HepG2 (cell line): ENCODE results near the gene SETD5. TPM values are rescaled to one million over a fixed set of nuclear protein-coding genes. Genes with fewer than 3 reads are reported as not detected.

ENCODE experiments used
- ATAC-seq: fragments of 200-7000 bp; cut with Tn5 transposase; 3 replicates; pipeline ENCODE4 v1.9.1; 2020; ENCODE audit warnings: mild to moderate bottlenecking, moderate library complexity
- BruUV-seq: library from RNA; stranded (reverse); fragments of 400-500 nt; replicated peaks from 2 replicates; lab custom pipeline; 2021; lab: Mats Ljungman, UMichigan
- CTCF ChIA-PET: fragments of 300-600 bp; formaldehyde crosslinking; extraction: SDS; loops from one replicate; lab custom pipeline; 2021; ENCODE audit warnings: low total read pairs, inconsistent platforms, low intra/inter-chr PET ratio; lab: Yijun Ruan, JAX
- POLR2A ChIA-PET: fragments of 350-600 bp; sonication (Branson Sonifier 250); formaldehyde crosslinking; loops from one replicate; lab custom pipeline; 2020; ENCODE audit warnings: antibody characterized with exemption, inconsistent platforms; lab: Yijun Ruan, JAX
- DNase-seq: peaks from one replicate; pipeline ENCODE4 v3.0.0-alpha.2; 2015; ENCODE audit warnings: low spot score
- FAIRE-seq: peaks from 3 replicates; lab custom pipeline; 2011; peaks lifted over from hg19 to GRCh38; lab: Jason Lieb, UNC
- H2AFZ ChIP-seq: one replicate; pipeline ENCODE4 v1.6.1; 2011; ENCODE audit warnings: low read length, inconsistent platforms
- H3K27ac ChIP-seq: fragments of 300-600 bp; 3 replicates; pipeline ENCODE4 v1.8.0; 2011; ENCODE audit warnings: mixed run types, mild to moderate bottlenecking, mixed read lengths, low read length, inconsistent platforms; ENCODE audit not compliant: insufficient read depth; ENCODE audit errors: extremely low read length
- H3K27me3 ChIP-seq, 2 experiments: fragments of 200-600 bp in 1 of 2; 2 replicates in 1 of 2; 3 replicates in 1 of 2; pipeline versions ENCODE4 v1.6.0 to v1.8.0; 2011; ENCODE audit warnings: low read length in 2 of 2, mild to moderate bottlenecking in 2 of 2, moderate library complexity in 2 of 2, inconsistent platforms in 1 of 2; ENCODE audit not compliant: insufficient read depth in 2 of 2, control insufficient read depth in 1 of 2
- H3K36me3 ChIP-seq, 2 experiments: fragments of 200-600 bp in 1 of 2; replicated peaks in 1 of 2; 2 replicates in 1 of 2; 3 replicates in 1 of 2; pipeline versions ENCODE4 v1.5.1 to v1.8.0; 2011; ENCODE audit warnings: low read length in 2 of 2, inconsistent platforms in 1 of 2; ENCODE audit not compliant: insufficient read depth in 2 of 2, control insufficient read depth in 1 of 2
- H3K4me1 ChIP-seq: 2 replicates; pipeline ENCODE4 v1.5.1; 2012; ENCODE audit warnings: low read length, inconsistent platforms; ENCODE audit not compliant: insufficient read depth
- H3K4me2 ChIP-seq: 2 replicates; pipeline ENCODE4 v1.6.0; 2011; ENCODE audit warnings: low read depth, low read length, inconsistent platforms
- H3K4me3 ChIP-seq, 3 experiments: fragments of 200-600 bp in 1 of 3; sonication (generic), shearing (Covaris generic) in 1 of 3; replicated peaks in 1 of 3; 2 replicates each; pipeline ENCODE4 v1.5.1; 2011 to 2016; ENCODE audit warnings: low read length in 3 of 3, inconsistent platforms in 2 of 3, low read depth in 2 of 3, mild to moderate bottlenecking in 2 of 3, control low read depth in 1 of 3, mixed read lengths in 1 of 3; ENCODE audit not compliant: insufficient read depth in 1 of 3
- H3K79me2 ChIP-seq: one replicate; pipeline ENCODE4 v1.6.1; 2011; ENCODE audit warnings: low read length, inconsistent platforms; ENCODE audit not compliant: insufficient read depth
- H3K9ac ChIP-seq: 2 replicates; pipeline ENCODE4 v1.6.0; 2011; ENCODE audit warnings: mild to moderate bottlenecking, low read depth, low read length, inconsistent platforms; ENCODE audit not compliant: insufficient read depth
- H3K9me3 ChIP-seq: 2 replicates; pipeline ENCODE4 v1.5.1; 2012; ENCODE audit warnings: mild to moderate bottlenecking, low read length
- H4K20me1 ChIP-seq: 2 replicates; pipeline ENCODE4 v1.6.0; 2011; ENCODE audit warnings: inconsistent platforms, mild to moderate bottlenecking, low read length, moderate library complexity; ENCODE audit not compliant: insufficient read depth
- CREM ChIP-seq, 2 experiments: sonication (generic) in 1 of 2; formaldehyde crosslinking in 1 of 2; IDR thresholded peaks; 2 replicates each; pipeline versions ENCODE4 v1.4.0 to v1.6.1; 2016 to 2020; ENCODE audit warnings: antibody characterized with exemption in 1 of 2, mild to moderate bottlenecking in 1 of 2, missing genetic modification reagents in 1 of 2
- GATAD2A ChIP-seq: IDR thresholded peaks from 2 replicates; pipeline ENCODE4 v1.6.1; 2016
- GZF1 ChIP-seq: sonication (generic); formaldehyde crosslinking; IDR thresholded peaks from 2 replicates; pipeline ENCODE4 v1.5.1; 2020; ENCODE audit warnings: mild to moderate bottlenecking, missing genetic modification reagents
- HNF4G ChIP-seq, 2 experiments: sonication (generic) in 1 of 2; formaldehyde crosslinking in 1 of 2; IDR thresholded peaks; 2 replicates each; pipeline versions ENCODE4 v1.4.0 to v1.6.1; 2011 to 2020; ENCODE audit warnings: borderline replicate concordance in 2 of 2, low read depth in 2 of 2, mild to moderate bottlenecking in 2 of 2, low read length in 1 of 2, missing genetic modification reagents in 1 of 2, moderate library complexity in 1 of 2
- PHF20 ChIP-seq: sonication (generic); formaldehyde crosslinking; IDR thresholded peaks from 2 replicates; pipeline ENCODE4 v1.5.0; 2020; ENCODE audit warnings: mild to moderate bottlenecking, missing genetic modification reagents
- ZC3H13 ChIP-seq: sonication (generic); formaldehyde crosslinking; IDR thresholded peaks from 2 replicates; pipeline ENCODE4 v1.8.1; 2023; ENCODE audit warnings: mild to moderate bottlenecking, missing genetic modification reagents, moderate library complexity
- ZNF121 ChIP-seq: sonication (generic); formaldehyde crosslinking; IDR thresholded peaks from 2 replicates; pipeline ENCODE4 v1.5.0; 2020; ENCODE audit warnings: mild to moderate bottlenecking, missing genetic modification reagents
- ZNF484 ChIP-seq: sonication (generic); formaldehyde crosslinking; IDR thresholded peaks from 2 replicates; pipeline ENCODE4 v1.5.1; 2020; ENCODE audit warnings: mild to moderate bottlenecking, low read depth, missing genetic modification reagents, borderline replicate concordance
- ZNF83 ChIP-seq: sonication (generic); formaldehyde crosslinking; IDR thresholded peaks from 2 replicates; pipeline ENCODE4 v1.4.0; 2020; ENCODE audit warnings: missing genetic modification reagents, mild to moderate bottlenecking, borderline replicate concordance
- in situ Hi-C: cut with HindIII; loops from 2 replicates; pipeline ENCODE4 v1.10.0; 2017; ENCODE audit warnings: low pct_unique_long_range_greater_than_20kb; ENCODE audit not compliant: extremely low pct_ligation_motif_present
- intact Hi-C: fragments of 100-400 bp; cut with micrococcal nuclease; formaldehyde crosslinking; loops from one replicate; pipeline ENCODE4 v1.10.0; 2022; ENCODE audit not compliant: unreplicated experiment
- polyA plus RNA-seq, 8 experiments: library from polyadenylated mRNA; depleted of rRNA in 3 of 8; stranded (reverse) in 7 of 8; unstranded in 1 of 8; fragments of >200 nt; fragmentation: Illumina TruSeq in 4 of 8; extraction: Trizol in 4 of 8; gene quantifications; 2 replicates each; pipeline versions ENCODE4 v1.2.1 to v1.2.3, GENCODE V29; 2011 to 2016; ENCODE audit warnings: low read depth in 4 of 8, missing spikeins in 1 of 8, mixed read lengths in 1 of 8; ENCODE audit not compliant: insufficient read depth in 1 of 8
- total RNA-seq, 5 experiments: library from RNA; depleted of rRNA; stranded (reverse); fragments of >200 nt; fragmentation: Illumina TruSeq; extraction: Trizol; gene quantifications; 2 replicates each; pipeline ENCODE4 v1.2.3, GENCODE V29; 2016; ENCODE audit warnings: low read depth in 1 of 5
- TF ChIP-seq, protein P1 (sequence below): IDR thresholded peaks from 2 replicates; pipeline ENCODE4 v1.6.1; 2012; ENCODE audit warnings: low read depth, low read length, improper control_type of control experiment
- TF ChIP-seq, protein P2 (sequence below): sonication (generic); formaldehyde crosslinking; IDR thresholded peaks from 2 replicates; pipeline ENCODE4 v1.4.0; 2020; ENCODE audit warnings: missing genetic modification reagents

The SETD5 gene
- total and polyA plus RNA-seq, 2 of the 13 experiments (the other 11 are each of a cell fraction or from before 2014, with no cell fraction given) = 46.8 to 95.8 TPM

DNA sequence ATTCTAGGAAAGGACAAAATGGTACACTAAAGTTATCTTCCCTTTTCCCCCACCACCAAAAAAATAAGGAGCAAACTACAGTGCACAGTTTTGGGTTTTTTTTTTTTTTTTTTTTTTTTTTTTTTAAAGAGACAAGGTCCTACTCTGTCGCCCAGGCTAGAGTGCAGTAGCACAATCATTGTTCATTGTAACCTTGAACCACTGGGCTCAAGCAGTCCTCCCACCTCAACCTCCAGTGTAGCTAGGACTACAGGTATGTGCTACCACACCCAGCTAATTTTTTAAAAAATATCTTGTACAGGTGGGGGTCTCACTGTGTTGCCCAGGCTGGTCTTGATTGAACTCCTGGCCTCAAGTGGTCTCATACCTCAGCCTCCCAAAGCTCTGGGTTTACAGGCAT, 14.9 kb downstream of the SETD5 start (continued):
- TF ChIP-seq ZNF121 (CRISPR knock-in tag) = peak; percentile 75
- TF ChIP-seq ZNF484 = no peak
- TF ChIP-seq, all 625 proteins: peak for 8

DNA sequence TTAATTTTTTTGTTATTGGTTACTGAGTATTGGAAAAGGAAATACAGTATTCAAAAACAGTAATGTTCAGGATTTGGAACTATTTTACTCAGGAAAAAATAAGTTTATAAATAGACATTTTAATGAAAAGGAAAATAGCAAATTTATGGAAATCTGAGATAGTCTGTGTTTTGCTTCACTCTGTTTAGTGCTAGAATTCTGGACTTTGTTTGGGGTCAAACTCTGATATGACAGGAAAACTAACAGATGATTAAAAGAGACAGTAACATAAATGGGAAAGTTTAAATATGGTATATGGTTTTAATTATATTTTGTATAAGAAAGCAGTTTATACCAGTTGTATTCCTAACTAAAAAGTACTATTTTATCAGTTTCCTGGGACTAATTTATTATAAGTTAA, 17.4 kb downstream of the SETD5 start:
- ChIA-PET POLR2A (no interaction called here), CTCF (no interaction called here)
- no peaks in the 10 kb centered on the region for H3K9me3 ChIP-seq
- ATAC-seq (no peak), DNase-seq (no peak), FAIRE-seq (no peak)
- H4K20me1 ChIP-seq = peaks cover 76% of the 10 kb centered on the region
- TF ChIP-seq ZNF83 = no peak
- TF ChIP-seq, protein P1, sequence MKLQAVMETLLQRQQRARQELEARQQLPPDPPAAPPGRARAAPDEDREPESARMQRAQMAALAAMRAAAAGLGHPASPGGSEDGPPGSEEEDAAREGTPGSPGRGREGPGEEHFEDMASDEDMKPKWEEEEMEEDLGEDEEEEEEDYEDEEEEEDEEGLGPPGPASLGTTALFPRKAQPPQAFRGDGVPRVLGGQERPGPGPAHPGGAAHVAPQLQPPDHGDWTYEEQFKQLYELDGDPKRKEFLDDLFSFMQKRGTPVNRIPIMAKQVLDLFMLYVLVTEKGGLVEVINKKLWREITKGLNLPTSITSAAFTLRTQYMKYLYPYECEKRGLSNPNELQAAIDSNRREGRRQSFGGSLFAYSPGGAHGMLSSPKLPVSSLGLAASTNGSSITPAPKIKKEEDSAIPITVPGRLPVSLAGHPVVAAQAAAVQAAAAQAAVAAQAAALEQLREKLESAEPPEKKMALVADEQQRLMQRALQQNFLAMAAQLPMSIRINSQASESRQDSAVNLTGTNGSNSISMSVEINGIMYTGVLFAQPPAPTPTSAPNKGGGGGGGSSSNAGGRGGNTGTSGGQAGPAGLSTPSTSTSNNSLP = 0 out of 2 replicates have a peak, but pooled peaks have one; percentile 31
- TF ChIP-seq, protein P2, sequence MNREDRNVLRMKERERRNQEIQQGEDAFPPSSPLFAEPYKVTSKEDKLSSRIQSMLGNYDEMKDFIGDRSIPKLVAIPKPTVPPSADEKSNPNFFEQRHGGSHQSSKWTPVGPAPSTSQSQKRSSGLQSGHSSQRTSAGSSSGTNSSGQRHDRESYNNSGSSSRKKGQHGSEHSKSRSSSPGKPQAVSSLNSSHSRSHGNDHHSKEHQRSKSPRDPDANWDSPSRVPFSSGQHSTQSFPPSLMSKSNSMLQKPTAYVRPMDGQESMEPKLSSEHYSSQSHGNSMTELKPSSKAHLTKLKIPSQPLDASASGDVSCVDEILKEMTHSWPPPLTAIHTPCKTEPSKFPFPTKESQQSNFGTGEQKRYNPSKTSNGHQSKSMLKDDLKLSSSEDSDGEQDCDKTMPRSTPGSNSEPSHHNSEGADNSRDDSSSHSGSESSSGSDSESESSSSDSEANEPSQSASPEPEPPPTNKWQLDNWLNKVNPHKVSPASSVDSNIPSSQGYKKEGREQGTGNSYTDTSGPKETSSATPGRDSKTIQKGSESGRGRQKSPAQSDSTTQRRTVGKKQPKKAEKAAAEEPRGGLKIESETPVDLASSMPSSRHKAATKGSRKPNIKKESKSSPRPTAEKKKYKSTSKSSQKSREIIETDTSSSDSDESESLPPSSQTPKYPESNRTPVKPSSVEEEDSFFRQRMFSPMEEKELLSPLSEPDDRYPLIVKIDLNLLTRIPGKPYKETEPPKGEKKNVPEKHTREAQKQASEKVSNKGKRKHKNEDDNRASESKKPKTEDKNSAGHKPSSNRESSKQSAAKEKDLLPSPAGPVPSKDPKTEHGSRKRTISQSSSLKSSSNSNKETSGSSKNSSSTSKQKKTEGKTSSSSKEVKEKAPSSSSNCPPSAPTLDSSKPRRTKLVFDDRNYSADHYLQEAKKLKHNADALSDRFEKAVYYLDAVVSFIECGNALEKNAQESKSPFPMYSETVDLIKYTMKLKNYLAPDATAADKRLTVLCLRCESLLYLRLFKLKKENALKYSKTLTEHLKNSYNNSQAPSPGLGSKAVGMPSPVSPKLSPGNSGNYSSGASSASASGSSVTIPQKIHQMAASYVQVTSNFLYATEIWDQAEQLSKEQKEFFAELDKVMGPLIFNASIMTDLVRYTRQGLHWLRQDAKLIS (CRISPR knock-in tag) = no peak
- no peak for TF ChIP-seq GATAD2A (CRISPR knock-in tag)
- no peak for TF ChIP-seq PHF20 (CRISPR knock-in tag)
- 0 out of 2 replicates have a peak, but pooled peaks have one; percentile 20 for TF ChIP-seq HNF4G (IDR thresholded peaks at IDR 0.05; ENCODE audit: borderline replicate concordance, low read depth, low read length)
- TF ChIP-seq HNF4G (CRISPR knock-in tag; IDR thresholded peaks at IDR 0.05; ENCODE audit: borderline replicate concordance, low read depth) = no peak
- no peak for TF ChIP-seq ZC3H13 (CRISPR knock-in tag)
- 0 out of 2 replicates have a peak, but pooled peaks have one; percentile 15 for TF ChIP-seq CREM (IDR thresholded peaks at IDR 0.05)
- no peak for TF ChIP-seq CREM (CRISPR knock-in tag; IDR thresholded peaks at IDR 0.05)
- no peak for TF ChIP-seq GZF1 (CRISPR knock-in tag)
- H3K36me3 ChIP-seq = peaks cover 0 to 13% of the 10 kb centered on the region in 2 experiments; a peak in 3 of 5 replicates
- H3K4me1 ChIP-seq = peaks cover 87% of the 10 kb centered on the region
- TSS peak; percentile 7 for BruUV-seq
- intact Hi-C loops (no loop called here), in situ Hi-C loops (no loop called here)
- H3K79me2 ChIP-seq = peaks cover 96% of the 10 kb centered on the region
- peak overlapping the region; percentile 12 for H3K27ac ChIP-seq
- no peaks in the 10 kb centered on the region for H3K27me3 ChIP-seq
- peak overlapping the region; percentile 25 for H3K4me2 ChIP-seq
- H3K9ac ChIP-seq = no peak overlapping the region
- H2AFZ ChIP-seq = no peak overlapping the region
- no peak overlapping the region; a peak in 1 of 6 replicates for H3K4me3 ChIP-seq
